GM18519 (cell line): ENCODE measurements around the gene MZT2B.
"Not testable (repeated sequence)": the region's sequence is repeated elsewhere in the genome, so short reads cannot be mapped to it uniquely, and the experiment has no call there.

Source experiments
- ATAC-seq: cut with Tn5 transposase; IDR thresholded peaks from one replicate; pipeline ENCODE4 v1.9.1; 2021; ENCODE audit warnings: mild to moderate bottlenecking, moderate library complexity; ENCODE audit not compliant: unreplicated experiment, low FRiP score

Gene MZT2B

DNA sequence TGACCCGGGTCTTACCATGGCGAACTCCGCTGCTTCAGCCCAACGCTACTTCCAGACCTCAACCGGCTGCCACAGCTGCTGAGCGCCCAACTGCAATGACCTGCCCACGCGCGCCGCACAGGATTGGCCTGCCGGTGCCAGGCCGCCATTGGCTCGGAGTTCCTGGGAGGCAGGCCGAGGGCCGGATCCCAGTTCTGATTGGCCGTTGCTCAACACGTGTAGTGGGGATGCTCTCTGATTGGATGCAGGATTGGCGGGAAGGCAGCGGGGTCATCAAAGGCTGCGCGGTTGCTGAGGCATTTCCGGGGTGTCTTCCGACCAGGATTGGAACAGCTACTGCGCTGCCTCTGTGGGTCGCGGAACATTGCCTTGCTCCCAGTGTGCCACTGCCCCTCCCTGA is 16.3 kb downstream of the MZT2B start, which contains the start of gene TUBA3E:
Gene TUBA3E, minus strand, starts transcription at position 97 of the 400 bp plus-strand sequence. Its CDS starts 79 bp downstream, at position 18.
- ATAC-seq = no peak

DNA sequence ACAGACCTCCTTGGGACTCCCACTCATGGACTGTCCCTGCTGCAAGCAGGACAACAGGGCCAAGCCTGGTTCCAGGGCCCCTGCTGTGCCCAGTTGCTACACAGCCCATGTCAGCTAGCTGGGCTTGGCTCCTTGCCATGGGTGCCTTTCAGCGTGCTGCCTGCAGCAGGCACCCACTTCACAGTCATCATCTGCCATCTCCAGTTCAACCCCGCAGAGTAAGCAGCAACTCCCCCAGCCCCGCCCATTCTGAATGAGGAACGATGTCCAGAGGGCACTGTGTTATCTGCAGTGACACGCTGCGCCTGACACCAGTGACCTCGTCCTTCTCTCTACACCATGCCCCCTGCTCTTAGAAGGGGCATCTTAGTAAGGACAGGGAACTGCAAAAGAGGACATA is 20.5 kb downstream of the MZT2B start:
- not testable (repeated sequence) for ATAC-seq

DNA sequence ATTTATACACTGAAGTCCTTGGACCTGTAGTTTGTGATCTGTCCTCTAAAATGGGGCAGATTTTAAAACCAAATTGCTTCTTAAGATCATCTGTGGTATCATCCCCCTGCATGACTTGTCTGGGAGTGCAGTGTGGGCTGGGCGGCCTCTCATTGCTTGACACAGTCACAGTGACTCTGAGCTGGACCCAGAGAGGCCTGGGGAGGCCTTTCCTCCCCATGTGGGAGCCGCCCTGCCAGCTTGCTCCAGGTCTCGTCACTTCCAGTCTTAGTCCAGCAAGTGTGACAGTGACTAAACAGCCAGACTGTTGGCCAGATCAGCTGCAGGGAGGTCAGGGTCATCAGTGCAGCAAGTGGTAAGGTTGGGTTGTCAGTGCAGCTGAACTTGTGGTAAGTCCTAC is 21.1 kb downstream of the MZT2B start:
- ATAC-seq = not testable (repeated sequence)

- ATAC-seq = not testable (repeated sequence)
Measured at GRCh38 chr2:130207051-130207450, 25.0 kb downstream of the MZT2B start.

DNA sequence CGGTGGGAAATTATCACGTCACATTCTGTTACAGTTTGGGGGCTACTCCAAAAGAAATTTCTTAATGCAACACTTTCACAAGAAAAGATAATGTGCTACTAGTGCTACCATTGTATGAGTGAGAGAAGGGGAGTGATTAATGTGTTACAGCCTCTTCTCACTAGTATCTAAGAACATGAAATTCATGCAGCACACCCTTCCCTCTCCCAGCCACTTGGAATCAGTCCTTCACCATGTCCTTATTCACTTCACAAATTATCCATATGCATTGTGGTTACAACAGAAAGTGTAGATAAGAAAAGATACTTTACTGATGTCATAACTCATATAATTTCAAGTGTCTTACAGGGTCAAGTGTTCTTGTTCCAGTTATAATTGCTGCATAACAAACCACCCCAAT is 37.1 kb downstream of the MZT2B start:
- not testable (repeated sequence) for ATAC-seq

DNA sequence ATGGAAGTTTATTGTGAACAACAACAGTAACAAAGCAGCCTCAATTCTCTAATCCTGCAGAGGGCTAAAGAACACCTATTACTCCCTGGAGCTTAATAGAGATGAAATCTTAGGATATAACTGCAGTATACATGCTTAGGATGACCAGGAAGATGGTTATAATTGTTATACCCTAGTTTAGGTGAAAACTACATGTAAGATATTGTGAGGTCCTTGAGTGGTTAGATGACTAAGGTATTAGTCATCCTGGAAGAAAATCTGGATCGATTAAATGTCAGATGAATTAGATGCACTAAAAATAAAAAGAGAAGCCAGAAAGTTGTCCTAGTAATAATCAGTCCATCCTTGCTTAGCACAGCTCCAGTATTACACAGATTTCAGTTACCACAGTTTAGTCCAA is 38.4 kb downstream of the MZT2B start:
- ATAC-seq = not testable (repeated sequence)

- ATAC-seq = peak; percentile 87
Measured at GRCh38 chr2:130222523-130222922, 40.5 kb downstream of the MZT2B start.

DNA sequence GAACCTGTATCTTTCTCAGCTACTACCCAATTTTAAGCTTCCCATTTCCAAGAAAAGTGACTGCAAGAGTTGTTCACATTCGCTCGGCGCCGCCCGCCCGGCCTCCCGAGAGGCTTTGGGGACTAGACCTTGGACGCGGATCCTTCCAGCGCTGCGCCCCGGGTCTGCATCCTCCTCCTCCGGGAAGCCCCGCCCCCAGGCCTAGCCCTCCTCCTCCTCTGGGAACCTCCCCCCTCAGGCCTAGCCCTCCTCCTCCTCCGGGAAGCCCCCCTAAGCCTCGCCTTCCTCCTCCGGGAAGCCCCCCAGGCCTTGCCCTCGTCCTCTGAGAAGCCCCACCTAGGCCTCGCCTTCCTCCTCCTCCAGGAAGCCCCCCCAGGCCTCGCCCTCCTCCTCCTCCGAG is 45.9 kb downstream of the MZT2B start:
- ATAC-seq = not testable (repeated sequence)

- ATAC-seq = not testable (repeated sequence)
Measured at GRCh38 chr2:130228467-130229160, 46.6 kb downstream of the MZT2B start.

- ATAC-seq = not testable (repeated sequence)
Measured at GRCh38 chr2:130229161-130229510, 47.1 kb downstream of the MZT2B start.

DNA sequence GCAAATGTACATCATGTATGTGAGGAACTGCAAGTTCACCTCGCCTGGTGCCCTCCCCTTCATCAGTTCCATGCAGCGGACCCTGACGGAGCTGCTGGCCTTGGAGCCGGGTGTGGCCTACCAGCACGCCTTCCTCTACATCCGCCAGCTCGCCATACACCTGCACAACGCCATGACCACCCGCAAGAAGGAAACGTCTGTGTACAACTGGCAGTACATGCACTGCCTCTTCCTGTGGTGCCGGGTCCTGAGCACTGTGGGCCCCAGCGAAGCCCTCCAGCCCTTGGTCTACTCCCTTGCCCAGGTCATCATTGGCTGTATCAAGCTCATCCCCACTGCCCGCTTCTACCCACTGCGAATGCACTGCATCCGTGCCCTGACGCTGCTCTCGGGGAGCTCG is 48.3 kb downstream of the MZT2B start:
- not testable (repeated sequence) for ATAC-seq

GRCh38 chr2:130230907-130231306 is 48.8 kb downstream of the MZT2B start:
- ATAC-seq = not testable (repeated sequence)

DNA sequence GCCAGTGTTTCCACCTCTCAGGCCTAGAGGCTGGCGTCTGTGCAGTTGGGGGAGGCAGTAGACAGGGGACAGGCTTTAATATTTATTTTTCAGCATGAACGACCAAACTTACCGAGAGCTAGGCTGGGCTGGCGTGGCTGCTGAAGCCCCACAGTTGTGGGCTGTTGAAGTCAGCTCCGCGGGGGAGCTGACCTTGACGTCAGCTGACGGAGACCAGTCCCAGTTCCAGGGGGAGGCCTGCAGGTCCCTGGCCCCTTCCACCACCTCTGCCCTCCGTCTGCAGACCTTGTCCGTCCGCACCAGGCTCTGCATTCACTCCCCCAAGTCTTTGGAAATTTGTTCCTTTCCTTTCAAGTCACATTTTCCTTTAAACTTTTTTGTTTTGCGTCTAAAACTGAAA is 49.6 kb downstream of the MZT2B start:
- no peak for ATAC-seq

DNA sequence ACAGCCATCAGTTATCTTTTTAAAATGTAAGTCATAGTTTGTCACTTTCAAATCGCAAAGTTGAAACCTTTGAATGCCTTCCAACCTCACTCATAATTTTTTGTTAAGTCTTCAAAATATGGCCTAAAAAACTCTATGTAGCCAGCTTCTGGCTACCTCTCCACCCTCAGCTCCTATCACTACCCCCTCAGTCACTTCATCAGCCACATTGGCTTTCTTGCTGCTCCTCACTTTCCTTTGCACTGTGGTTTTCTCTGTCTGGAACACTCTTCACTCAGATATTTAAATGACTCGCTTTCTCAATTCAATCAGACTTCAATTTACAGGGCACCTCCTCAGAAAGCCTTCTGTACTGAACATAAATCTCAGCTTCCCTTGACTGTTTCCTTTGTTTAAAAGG is 51.0 kb downstream of the MZT2B start:
- not testable (repeated sequence) for ATAC-seq

GRCh38 chr2:130239581-130239980 is 57.5 kb downstream of the MZT2B start:
- not testable (repeated sequence) for ATAC-seq
